NOMO-1 (cell line): ENCODE measurements around the gene SELENOV.

Source experiments
- DNase-seq, 2 experiments: peaks; one replicate each; lab custom pipeline; 2025; ENCODE audit not compliant: unreplicated experiment in 2 of 2; lab: John Stamatoyannopoulos, UW

Gene SELENOV

DNA sequence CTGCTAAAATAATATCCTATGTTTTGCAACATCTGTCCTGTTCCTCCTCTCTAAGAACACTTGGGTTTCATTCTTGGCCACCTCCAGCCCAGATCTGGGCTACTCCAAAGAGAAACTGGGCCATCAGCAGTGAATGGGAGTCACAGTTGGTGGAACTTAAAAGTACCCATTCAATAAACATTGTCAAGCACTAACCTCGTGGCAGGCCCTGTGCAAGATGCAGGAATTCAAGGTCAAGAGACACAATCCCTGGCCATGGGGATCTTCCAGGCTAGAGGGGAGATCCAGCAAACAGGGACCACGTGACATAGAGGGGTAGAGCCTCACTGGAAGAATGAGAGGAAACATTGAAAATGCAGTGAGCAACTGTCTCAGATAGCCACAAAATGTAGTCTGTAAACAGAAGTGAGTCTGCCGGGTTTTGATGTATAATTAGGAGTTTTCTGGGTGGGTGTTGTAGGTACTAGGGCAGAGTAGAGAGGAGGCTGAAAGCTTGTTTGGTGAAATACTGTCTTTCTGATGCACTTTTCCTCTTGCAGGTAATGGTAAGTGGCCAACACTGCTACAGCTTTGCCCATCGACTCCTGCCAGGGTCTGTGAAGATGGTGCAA is 39.9 kb downstream of the SELENOV start:
- no peak for DNase-seq

DNA sequence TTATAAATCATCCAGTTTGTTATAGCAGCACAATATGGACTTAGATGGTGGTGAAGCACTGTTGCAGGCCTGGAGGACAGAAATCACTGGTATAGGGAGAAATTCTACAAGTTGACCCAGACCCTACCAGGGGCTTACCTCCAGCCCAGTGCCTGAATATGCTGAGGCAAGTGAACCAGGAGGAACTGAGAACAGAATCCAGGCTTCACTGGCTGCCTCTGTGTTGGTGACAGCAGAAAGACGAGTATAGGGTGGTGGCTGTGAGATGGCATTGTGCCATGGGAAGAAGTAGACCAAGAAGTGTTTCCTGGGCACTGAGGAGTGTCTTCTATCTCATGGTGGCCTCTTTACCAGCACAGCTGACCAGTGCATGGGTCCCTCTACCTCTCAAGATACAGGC is 40.9 kb downstream of the SELENOV start:
- no peak for DNase-seq

DNA sequence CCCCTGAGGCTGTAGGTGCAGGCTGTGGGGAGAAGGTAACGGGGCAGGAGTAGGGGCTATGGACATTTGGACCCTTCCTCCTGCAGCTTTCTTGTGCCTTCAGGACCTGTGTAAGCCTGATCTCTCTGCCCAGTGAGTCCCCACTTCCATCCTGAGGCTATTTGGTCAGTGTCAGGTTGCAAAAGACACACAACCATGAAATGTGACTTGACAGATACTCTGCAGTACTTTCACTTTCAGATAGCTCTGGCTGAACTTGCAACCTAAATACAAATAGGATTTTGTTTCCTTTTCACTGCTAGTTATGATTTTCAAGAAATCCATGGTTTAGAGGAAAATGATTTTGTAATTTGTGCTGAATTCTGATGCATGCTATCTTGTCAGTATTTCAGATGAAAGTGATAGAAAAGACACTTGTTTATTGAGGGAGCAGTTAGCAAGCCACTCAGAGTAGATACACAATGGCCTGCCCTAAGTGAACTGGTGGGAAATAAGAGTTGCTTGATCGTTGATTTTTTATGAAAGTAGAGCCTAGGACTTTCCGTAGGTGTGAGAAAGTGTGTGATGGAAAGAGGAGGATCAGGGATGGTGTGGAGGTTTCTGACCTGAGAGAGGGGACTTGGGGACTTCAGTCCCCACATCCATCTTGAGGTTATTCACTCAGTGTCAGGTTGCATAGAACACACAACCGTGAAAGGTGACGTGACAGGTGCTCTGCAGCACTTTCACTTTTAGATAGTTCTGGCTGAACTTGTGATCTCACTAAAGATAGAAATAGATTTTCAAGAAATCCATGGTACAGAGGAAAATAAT is 43.1 kb downstream of the SELENOV start:
- peak; percentile 11 to 63 for DNase-seq

DNA sequence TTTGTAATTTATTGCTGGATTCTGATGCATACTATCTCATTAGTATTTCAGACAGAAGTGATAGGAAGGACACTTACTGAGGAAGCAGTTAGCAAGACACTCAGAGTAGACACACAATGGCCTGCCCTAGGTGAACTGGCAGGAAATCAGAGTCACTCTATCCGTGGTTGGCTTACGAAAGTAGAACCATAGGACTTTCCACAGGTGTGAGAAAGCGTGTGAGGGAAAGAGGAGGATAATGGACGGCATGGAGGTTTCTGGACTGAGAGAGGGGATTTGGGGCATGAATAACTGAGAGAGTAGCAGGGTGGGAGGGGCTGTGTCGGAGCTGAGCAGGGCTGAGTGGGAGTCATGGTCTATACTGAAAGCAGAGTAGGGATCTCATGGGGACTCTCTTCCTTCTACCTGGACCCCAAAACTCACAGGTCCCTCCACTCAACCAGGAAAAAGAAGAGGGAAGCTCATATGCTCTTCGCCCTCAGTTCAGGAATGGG is 43.7 kb downstream of the SELENOV start:
- DNase-seq = no peak

DNA sequence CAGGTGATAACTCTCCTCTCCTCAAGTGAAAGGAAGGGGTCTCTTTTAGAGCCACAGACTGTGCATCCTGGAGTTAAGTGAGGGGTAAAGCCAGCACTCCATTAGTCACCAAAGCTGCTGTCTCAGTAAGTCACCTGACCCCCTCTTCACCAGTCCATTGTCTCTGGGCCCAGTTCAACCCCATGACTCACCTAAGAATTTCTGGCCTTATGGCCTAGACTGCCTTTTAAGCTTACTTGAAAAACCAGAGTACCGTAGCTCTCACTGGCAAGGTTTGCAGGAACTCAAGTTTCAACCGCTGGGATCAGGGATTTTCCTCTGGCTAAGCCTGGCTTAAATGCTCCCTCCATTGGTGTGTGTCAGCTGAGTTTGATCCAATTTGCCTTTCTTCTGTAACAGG is 48.5 kb downstream of the SELENOV start:
- no peak for DNase-seq

DNA sequence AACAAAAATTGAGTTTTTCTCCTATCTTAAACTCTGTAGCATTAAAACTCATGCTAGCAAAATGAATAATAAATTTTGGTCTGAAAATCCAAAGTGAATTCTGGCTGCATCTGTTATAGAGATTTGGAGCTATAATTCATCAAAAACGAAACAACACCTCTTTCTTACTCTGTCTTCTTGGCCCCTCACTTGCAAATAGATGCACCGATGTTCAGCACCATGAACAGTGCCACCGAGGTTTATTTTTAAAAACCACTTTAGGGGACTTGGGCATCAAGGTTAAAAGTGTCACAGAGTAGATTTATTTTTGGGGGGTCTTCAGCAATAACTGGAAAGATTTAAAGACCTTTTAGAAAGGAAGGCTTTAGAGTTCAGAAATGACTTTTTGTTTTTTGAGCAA is 51.1 kb downstream of the SELENOV start:
- DNase-seq = no peak

DNA sequence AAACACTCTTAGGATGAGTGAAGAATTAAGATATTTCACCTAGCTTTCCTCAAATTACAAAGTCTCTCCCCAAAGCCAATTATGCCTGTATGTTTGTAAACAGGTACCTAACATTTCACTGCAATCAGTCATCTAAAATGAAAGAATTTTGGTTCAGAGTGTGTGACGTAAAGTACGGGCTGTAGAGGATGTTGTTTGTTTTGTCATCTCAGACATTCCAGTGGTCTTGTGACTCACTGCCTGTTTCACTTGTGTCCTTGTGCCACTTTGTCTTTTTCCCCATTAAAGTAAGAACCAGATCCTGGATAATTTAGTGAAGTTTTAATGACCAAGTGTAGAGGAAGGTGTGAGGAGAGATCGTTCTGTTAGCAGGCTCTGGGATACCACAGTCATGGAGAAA is 53.7 kb downstream of the SELENOV start:
- no peak for DNase-seq
